GM12878 (cell line): ENCODE results near the gene GAPDHS. TPM values are rescaled to one million over a fixed set of nuclear protein-coding genes. Genes with fewer than 3 reads are reported as not detected.

Experiments used
- EZH2 ChIP-seq: IDR thresholded peaks from 2 replicates; pipeline ENCODE4 v1.6.1; 2012; ENCODE audit warnings: low read depth, mild to moderate bottlenecking, control low read depth, inconsistent platforms, low read length, borderline replicate concordance; ENCODE audit not compliant: control insufficient read depth
- GABPA ChIP-seq: IDR thresholded peaks from 2 replicates; pipeline ENCODE4 v1.6.1; 2014; ENCODE audit warnings: antibody characterized with exemption, low read depth, mild to moderate bottlenecking, inconsistent platforms
- IRF4 ChIP-seq: IDR thresholded peaks from 2 replicates; pipeline ENCODE4 v1.6.1; 2011; ENCODE audit warnings: low read depth, low read length
- MTA2 ChIP-seq: fragments of 450-650 bp; IDR thresholded peaks from 2 replicates; pipeline ENCODE4 v1.6.1; 2016; ENCODE audit warnings: low read depth, mild to moderate bottlenecking, moderate library complexity
- NR2C1 ChIP-seq: fragments of 450-650 bp; IDR thresholded peaks from 2 replicates; pipeline ENCODE4 v1.6.1; 2017; ENCODE audit warnings: antibody characterized with exemption, mild to moderate bottlenecking, moderate library complexity
- PAX5 ChIP-seq: IDR thresholded peaks from 2 replicates; pipeline ENCODE4 v1.6.1; 2011; ENCODE audit warnings: low read depth, low read length, borderline replicate concordance
- POLR2A ChIP-seq: IDR thresholded peaks from 2 replicates; pipeline ENCODE4 v1.6.1; 2011; ENCODE audit warnings: low read depth, mild to moderate bottlenecking, low read length
- RBBP5 ChIP-seq: fragments of 200-600 bp; sonication (generic); conservative IDR thresholded peaks from 2 replicates; pipeline ENCODE4 v1.6.1; 2016
- SMARCA5 ChIP-seq: fragments of 450-650 bp; IDR thresholded peaks from 2 replicates; pipeline ENCODE4 v1.6.1; 2017; ENCODE audit warnings: mild to moderate bottlenecking
- SUPT20H ChIP-seq: IDR thresholded peaks from 2 replicates; pipeline ENCODE4 v1.6.1; 2011; ENCODE audit warnings: low read depth, mild to moderate bottlenecking, low read length, moderate library complexity, borderline replicate concordance; ENCODE audit not compliant: control insufficient read depth
- TAF1 ChIP-seq: IDR thresholded peaks from 2 replicates; pipeline ENCODE4 v1.6.1; 2011; ENCODE audit warnings: mild to moderate bottlenecking, low read depth, low read length, borderline replicate concordance
- TCF12 ChIP-seq: IDR thresholded peaks from 2 replicates; pipeline ENCODE4 v1.6.1; 2011; ENCODE audit warnings: low read depth, mild to moderate bottlenecking, low read length
- polyA plus RNA-seq, 11 experiments: library from polyadenylated mRNA; depleted of rRNA in 4 of 11; unstranded in 6 of 11; stranded (reverse) in 5 of 11; fragments of >200 nt; fragmentation: Nextera tagmentation in 4 of 11; fragmentation: Illumina TruSeq in 1 of 11; extraction: Ambion mirVana in 4 of 11; extraction: Trizol in 1 of 11; gene quantifications; 1 replicate in 1 of 11; 2 replicates in 10 of 11; pipeline versions ENCODE4 v1.2.1 to v1.2.3, GENCODE V29; 2011 to 2016; ENCODE audit warnings: inconsistent platforms in 2 of 11, missing spikeins in 2 of 11, low read depth in 1 of 11
- total RNA-seq, 4 experiments: library from RNA; depleted of rRNA in 3 of 4; stranded (reverse); fragments of >200 nt in 3 of 4; fragmentation: Illumina TruSeq in 1 of 4; extraction: Trizol in 1 of 4; gene quantifications; 2 replicates each; pipeline versions ENCODE4 v1.2.1 to v1.2.3, GENCODE V29; 2013 to 2021
- TF ChIP-seq, protein P1 (sequence below): fragments of 450-650 bp; IDR thresholded peaks from 2 replicates; pipeline ENCODE4 v1.6.1; 2017; ENCODE audit warnings: mild to moderate bottlenecking, moderate library complexity
- TF ChIP-seq, protein P2 (sequence below): IDR thresholded peaks from 2 replicates; pipeline ENCODE4 v1.6.1; 2011; ENCODE audit warnings: mild to moderate bottlenecking, low read depth, low read length, moderate library complexity; ENCODE audit not compliant: insufficient replicate concordance
- TF ChIP-seq, protein P3 (sequence below): fragments of 450-650 bp; conservative IDR thresholded peaks from 2 replicates; pipeline ENCODE4 v1.6.1; 2017; ENCODE audit warnings: mild to moderate bottlenecking, moderate library complexity
- TF ChIP-seq, protein P4 (sequence below): IDR thresholded peaks from 2 replicates; pipeline ENCODE4 v1.6.1; 2011; ENCODE audit warnings: borderline replicate concordance, low read depth, mild to moderate bottlenecking, moderate library complexity, low read length; ENCODE audit not compliant: insufficient read depth, poor library complexity, severe bottlenecking
- TF ChIP-seq, protein P5 (sequence below): fragments of 450-650 bp; formaldehyde crosslinking; IDR thresholded peaks from 2 replicates; pipeline ENCODE4 v1.4.0; 2022; ENCODE audit warnings: mild to moderate bottlenecking, moderate library complexity

The GAPDHS gene
- total and polyA plus RNA-seq, 10 of the 15 experiments (the other 5 are each of a cell fraction or from before 2014, with no cell fraction given): 0.08 TPM; not detected in 9

DNA sequence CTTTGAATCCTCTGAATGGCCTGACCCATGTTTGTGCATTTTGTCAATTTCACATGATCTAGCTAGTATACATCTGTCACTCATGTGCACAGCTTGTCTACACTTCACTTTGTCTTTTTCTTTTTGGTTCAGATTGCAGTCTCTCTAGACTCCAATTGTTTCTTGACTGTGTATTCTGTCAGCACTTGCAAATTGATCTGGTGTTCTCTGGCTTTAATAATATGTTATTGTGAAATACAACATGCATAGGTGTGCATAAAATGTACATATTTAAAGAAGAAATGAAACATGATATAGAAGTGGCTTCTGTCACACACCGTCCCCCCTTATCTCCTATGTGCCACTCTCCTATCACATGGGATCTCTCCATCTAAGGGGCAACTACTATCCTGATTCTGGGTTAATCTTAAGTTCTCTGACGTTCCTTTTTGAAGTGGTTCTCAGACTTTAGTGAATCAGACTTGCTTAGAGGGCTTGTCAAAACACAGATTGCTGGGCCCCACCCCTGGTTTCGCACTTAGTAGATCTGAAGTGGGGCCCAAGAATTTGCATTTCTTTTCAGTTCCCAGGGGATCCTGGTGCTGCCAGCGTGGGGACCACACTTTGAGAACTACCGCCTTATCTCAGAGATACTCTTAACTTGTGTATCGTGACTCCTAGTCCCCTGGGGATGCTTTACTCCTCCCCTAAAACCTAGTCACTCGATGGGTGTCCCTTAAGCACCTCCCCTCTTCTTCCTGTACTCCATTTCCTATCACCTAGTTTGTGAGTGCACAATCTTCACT lies 48.8 kb upstream of the GAPDHS start (continued):
- TF ChIP-seq, protein P1, sequence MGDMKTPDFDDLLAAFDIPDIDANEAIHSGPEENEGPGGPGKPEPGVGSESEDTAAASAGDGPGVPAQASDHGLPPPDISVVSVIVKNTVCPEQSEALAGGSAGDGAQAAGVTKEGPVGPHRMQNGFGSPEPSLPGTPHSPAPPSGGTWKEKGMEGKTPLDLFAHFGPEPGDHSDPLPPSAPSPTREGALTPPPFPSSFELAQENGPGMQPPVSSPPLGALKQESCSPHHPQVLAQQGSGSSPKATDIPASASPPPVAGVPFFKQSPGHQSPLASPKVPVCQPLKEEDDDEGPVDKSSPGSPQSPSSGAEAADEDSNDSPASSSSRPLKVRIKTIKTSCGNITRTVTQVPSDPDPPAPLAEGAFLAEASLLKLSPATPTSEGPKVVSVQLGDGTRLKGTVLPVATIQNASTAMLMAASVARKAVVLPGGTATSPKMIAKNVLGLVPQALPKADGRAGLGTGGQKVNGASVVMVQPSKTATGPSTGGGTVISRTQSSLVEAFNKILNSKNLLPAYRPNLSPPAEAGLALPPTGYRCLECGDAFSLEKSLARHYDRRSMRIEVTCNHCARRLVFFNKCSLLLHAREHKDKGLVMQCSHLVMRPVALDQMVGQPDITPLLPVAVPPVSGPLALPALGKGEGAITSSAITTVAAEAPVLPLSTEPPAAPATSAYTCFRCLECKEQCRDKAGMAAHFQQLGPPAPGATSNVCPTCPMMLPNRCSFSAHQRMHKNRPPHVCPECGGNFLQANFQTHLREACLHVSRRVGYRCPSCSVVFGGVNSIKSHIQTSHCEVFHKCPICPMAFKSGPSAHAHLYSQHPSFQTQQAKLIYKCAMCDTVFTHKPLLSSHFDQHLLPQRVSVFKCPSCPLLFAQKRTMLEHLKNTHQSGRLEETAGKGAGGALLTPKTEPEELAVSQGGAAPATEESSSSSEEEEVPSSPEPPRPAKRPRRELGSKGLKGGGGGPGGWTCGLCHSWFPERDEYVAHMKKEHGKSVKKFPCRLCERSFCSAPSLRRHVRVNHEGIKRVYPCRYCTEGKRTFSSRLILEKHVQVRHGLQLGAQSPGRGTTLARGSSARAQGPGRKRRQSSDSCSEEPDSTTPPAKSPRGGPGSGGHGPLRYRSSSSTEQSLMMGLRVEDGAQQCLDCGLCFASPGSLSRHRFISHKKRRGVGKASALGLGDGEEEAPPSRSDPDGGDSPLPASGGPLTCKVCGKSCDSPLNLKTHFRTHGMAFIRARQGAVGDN: 0 out of 2 replicates have a peak, but pooled peaks have one; percentile 51
- TF ChIP-seq EZH2: no peak
- no peak for TF ChIP-seq TAF1
- no peak for TF ChIP-seq RBBP5
- no peak for TF ChIP-seq SUPT20H
- peak; percentile 26; the same call in 1 of the 2 replicates for TF ChIP-seq PAX5
- peak; percentile 34; the same call in 1 of the 2 replicates for TF ChIP-seq MTA2
- TF ChIP-seq, protein P2, sequence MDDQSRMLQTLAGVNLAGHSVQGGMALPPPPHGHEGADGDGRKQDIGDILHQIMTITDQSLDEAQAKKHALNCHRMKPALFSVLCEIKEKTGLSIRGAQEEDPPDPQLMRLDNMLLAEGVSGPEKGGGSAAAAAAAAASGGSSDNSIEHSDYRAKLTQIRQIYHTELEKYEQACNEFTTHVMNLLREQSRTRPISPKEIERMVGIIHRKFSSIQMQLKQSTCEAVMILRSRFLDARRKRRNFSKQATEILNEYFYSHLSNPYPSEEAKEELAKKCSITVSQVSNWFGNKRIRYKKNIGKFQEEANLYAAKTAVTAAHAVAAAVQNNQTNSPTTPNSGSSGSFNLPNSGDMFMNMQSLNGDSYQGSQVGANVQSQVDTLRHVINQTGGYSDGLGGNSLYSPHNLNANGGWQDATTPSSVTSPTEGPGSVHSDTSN: no peak
- peak; percentile 75 for TF ChIP-seq TCF12
- TF ChIP-seq IRF4: no peak
- TF ChIP-seq, protein P3, sequence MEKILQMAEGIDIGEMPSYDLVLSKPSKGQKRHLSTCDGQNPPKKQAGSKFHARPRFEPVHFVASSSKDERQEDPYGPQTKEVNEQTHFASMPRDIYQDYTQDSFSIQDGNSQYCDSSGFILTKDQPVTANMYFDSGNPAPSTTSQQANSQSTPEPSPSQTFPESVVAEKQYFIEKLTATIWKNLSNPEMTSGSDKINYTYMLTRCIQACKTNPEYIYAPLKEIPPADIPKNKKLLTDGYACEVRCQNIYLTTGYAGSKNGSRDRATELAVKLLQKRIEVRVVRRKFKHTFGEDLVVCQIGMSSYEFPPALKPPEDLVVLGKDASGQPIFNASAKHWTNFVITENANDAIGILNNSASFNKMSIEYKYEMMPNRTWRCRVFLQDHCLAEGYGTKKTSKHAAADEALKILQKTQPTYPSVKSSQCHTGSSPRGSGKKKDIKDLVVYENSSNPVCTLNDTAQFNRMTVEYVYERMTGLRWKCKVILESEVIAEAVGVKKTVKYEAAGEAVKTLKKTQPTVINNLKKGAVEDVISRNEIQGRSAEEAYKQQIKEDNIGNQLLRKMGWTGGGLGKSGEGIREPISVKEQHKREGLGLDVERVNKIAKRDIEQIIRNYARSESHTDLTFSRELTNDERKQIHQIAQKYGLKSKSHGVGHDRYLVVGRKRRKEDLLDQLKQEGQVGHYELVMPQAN: no peak
- TF ChIP-seq, protein P4, sequence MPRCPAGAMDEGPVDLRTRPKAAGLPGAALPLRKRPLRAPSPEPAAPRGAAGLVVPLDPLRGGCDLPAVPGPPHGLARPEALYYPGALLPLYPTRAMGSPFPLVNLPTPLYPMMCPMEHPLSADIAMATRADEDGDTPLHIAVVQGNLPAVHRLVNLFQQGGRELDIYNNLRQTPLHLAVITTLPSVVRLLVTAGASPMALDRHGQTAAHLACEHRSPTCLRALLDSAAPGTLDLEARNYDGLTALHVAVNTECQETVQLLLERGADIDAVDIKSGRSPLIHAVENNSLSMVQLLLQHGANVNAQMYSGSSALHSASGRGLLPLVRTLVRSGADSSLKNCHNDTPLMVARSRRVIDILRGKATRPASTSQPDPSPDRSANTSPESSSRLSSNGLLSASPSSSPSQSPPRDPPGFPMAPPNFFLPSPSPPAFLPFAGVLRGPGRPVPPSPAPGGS: peak; percentile 74
- TF ChIP-seq, protein P5, sequence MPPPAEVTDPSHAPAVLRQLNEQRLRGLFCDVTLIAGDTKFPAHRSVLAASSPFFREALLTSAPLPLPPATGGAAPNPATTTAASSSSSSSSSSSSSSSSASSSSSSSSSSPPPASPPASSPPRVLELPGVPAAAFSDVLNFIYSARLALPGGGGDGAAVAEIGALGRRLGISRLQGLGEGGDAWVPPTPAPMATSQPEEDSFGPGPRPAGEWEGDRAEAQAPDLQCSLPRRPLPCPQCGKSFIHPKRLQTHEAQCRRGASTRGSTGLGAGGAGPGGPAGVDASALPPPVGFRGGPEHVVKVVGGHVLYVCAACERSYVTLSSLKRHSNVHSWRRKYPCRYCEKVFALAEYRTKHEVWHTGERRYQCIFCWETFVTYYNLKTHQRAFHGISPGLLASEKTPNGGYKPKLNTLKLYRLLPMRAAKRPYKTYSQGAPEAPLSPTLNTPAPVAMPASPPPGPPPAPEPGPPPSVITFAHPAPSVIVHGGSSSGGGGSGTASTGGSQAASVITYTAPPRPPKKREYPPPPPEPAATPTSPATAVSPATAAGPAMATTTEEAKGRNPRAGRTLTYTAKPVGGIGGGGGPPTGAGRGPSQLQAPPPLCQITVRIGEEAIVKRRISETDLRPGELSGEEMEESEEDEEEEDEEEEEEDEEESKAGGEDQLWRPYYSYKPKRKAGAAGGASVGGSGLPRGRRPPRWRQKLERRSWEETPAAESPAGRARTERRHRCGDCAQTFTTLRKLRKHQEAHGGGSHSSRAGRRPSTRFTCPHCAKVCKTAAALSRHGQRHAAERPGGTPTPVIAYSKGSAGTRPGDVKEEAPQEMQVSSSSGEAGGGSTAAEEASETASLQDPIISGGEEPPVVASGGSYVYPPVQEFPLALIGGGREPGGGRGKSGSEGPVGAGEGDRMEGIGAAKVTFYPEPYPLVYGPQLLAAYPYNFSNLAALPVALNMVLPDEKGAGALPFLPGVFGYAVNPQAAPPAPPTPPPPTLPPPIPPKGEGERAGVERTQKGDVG (CRISPR knock-in tag): no peak
- no peak for TF ChIP-seq GABPA
- no peak for TF ChIP-seq POLR2A
- TF ChIP-seq SMARCA5: no peak
- no peak for TF ChIP-seq NR2C1
